Measurements from ENCODE around the gene IFNAR2. TPM values are rescaled to one million over a fixed set of nuclear protein-coding genes. Genes with fewer than 3 reads are reported as not detected.
"Not testable (repeated sequence)": the region's sequence is repeated elsewhere in the genome, so short reads cannot be mapped to it uniquely, and the experiment has no call there.

IFNAR2 gene
- total RNA-seq, 1 experiment from 2014 or later, result 28.2 TPM

DNA sequence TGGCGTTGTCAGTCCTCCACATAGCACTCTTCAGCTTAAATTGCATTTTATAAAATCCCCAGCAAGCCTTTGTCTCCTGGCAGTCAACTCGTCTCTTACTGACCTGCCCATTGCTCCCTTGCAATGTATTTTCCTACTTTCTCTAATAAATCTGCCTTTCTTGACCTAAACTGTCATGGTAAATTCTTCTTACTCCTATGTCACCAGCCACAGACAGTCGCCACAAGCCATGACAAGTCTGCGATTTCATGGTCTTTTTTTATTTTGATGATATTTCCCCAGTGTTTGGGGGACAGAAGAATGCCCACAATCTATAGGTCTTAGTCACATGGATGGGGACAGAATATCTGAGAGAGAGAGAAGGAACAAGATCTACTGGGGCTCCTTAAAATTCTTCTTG is 8.4 kb downstream of the IFNAR2 start:
- Histone ChIP-seq H3K36me3 (ENCODE audit: insufficient read depth, low read length, poor library complexity, severe bottlenecking) (no peaks in the 10 kb centered on the region), H3K9me3 (ENCODE audit: low read depth, low read length, poor library complexity, severe bottlenecking) (no peaks in the 10 kb centered on the region), H3K27ac (ENCODE audit: low read depth, low read length, poor library complexity, severe bottlenecking) (no peak overlapping the region), H3K4me3 (ENCODE audit: low read depth, low read length, poor library complexity, severe bottlenecking) (no peak overlapping the region), H3K4me1 (ENCODE audit: insufficient read depth, low read length, poor library complexity, severe bottlenecking) (peaks cover 37% of the 10 kb centered on the region), H3K27me3 (replicated peaks; ENCODE audit: insufficient read depth, low read depth, low read length, poor library complexity) (no peaks in the 10 kb centered on the region)
- BruUV-seq (replicated peaks), result no TSS peak
- TF ChIP-seq, protein P1, sequence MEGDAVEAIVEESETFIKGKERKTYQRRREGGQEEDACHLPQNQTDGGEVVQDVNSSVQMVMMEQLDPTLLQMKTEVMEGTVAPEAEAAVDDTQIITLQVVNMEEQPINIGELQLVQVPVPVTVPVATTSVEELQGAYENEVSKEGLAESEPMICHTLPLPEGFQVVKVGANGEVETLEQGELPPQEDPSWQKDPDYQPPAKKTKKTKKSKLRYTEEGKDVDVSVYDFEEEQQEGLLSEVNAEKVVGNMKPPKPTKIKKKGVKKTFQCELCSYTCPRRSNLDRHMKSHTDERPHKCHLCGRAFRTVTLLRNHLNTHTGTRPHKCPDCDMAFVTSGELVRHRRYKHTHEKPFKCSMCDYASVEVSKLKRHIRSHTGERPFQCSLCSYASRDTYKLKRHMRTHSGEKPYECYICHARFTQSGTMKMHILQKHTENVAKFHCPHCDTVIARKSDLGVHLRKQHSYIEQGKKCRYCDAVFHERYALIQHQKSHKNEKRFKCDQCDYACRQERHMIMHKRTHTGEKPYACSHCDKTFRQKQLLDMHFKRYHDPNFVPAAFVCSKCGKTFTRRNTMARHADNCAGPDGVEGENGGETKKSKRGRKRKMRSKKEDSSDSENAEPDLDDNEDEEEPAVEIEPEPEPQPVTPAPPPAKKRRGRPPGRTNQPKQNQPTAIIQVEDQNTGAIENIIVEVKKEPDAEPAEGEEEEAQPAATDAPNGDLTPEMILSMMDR (conservative IDR thresholded peaks at IDR 0.05; ENCODE audit: low read depth, low read length), result no peak
- TF ChIP-seq EZH2 (IDR thresholded peaks at IDR 0.05; ENCODE audit: borderline replicate concordance, low read depth, low read length, poor library complexity, severe bottlenecking), result no peak
- intact Hi-C loops (cut with micrococcal nuclease; ENCODE audit: unreplicated experiment), result no loop called here
- no peak for DNase-seq (ENCODE audit: low spot score)
- ChIA-PET POLR2A (ENCODE audit: low non-redundant PET) (no interaction called here), CTCF (no interaction called here)

DNA sequence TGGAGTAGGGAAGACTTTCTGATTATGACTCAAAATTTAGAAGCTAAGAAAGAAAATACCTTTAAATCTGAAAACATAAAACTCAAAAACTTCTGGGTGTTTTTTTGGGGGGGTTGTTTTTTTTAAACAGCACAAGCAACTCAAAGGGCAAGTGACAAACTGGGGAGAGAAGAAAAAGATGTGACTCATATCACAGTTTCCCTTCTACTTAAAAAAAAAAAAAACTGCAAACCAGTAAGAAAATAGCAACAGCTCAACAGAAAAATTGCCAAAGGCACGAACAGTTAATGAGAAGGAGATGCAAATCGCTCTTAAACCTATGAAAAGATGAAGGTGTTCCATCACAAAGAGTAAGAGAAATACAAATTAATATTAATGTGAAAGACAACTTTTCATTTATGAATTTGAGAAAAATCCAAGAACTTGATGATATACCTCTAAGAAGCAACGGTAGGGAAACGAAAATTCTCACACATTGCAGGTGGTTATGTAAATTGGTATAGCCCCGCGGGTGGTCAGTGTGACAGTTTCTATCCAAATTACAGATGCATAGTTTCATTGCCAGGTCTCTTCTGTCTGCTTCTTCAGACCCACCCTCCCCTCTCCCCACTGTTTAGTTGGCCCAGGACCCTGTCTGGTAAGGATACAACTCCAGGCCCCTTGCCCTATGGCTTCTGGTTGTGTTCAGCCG is 9.0 kb downstream of the IFNAR2 start:
- H3K4me1 ChIP-seq (ENCODE audit: insufficient read depth, low read length, poor library complexity, severe bottlenecking), result peaks cover 35% of the 10 kb centered on the region
- H3K27me3 ChIP-seq (replicated peaks; ENCODE audit: insufficient read depth, low read depth, low read length, poor library complexity), result no peaks in the 10 kb centered on the region
- H3K36me3 ChIP-seq (ENCODE audit: insufficient read depth, low read length, poor library complexity, severe bottlenecking), result no peaks in the 10 kb centered on the region
- BruUV-seq (replicated peaks), result no TSS peak
- TF ChIP-seq, protein P1 (conservative IDR thresholded peaks at IDR 0.05; ENCODE audit: low read depth, low read length), result no peak
- TF ChIP-seq EZH2 (IDR thresholded peaks at IDR 0.05; ENCODE audit: borderline replicate concordance, low read depth, low read length, poor library complexity, severe bottlenecking), result no peak
- H3K4me3 ChIP-seq (ENCODE audit: low read depth, low read length, poor library complexity, severe bottlenecking), result no peak overlapping the region
- no peak for DNase-seq (ENCODE audit: low spot score)
- intact Hi-C loops (cut with micrococcal nuclease; ENCODE audit: unreplicated experiment), result no loop called here
- POLR2A ChIA-PET (ENCODE audit: low non-redundant PET), result no interaction called here
- CTCF ChIA-PET, result no interaction called here
- no peak overlapping the region for H3K27ac ChIP-seq (ENCODE audit: low read depth, low read length, poor library complexity, severe bottlenecking)
- H3K9me3 ChIP-seq (ENCODE audit: low read depth, low read length, poor library complexity, severe bottlenecking), result no peaks in the 10 kb centered on the region

DNA sequence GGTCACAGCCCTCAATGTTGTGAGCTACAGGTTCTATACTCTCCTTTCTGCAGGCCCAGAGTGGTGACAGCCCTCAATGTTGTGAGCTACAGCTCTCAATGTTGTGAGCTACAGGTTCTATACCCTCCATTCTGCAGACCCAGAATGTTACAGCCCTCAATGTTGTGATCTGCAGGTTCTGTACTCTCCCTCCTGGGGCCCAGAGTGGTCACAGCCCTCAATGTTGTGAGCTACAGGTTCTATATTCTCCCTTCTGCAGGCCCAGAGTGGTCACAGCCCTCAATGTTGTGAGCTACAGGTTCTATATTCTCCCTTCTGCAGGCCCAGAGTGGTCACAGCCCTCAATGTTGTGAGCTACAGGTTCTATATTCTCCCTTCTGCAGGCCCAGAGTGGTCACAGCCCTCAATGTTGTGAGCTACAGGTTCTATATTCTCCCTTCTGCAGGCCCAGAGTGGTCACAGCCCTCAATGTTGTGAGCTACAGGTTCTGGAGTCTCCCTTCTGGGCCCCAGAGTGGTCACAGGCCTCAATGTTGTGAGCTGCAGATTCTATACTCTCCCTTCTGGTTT is 9.9 kb downstream of the IFNAR2 start:
- POLR2A ChIA-PET (ENCODE audit: low non-redundant PET), result interaction anchor here (0.7 kb wide), 1 partner anchor 122 kb away, joined by 3 read pairs; no protein-coding TSS in a partner anchor

More for the DNA sequence above, 9.9 kb downstream of the IFNAR2 start:
- H3K27me3 ChIP-seq (replicated peaks; ENCODE audit: insufficient read depth, low read depth, low read length, poor library complexity); H3K9me3 ChIP-seq (ENCODE audit: low read depth, low read length, poor library complexity, severe bottlenecking); H3K4me3 ChIP-seq (ENCODE audit: low read depth, low read length, poor library complexity, severe bottlenecking); BruUV-seq (replicated peaks); intact Hi-C loops (cut with micrococcal nuclease; ENCODE audit: unreplicated experiment); H3K36me3 ChIP-seq (ENCODE audit: insufficient read depth, low read length, poor library complexity, severe bottlenecking); DNase-seq (ENCODE audit: low spot score); CTCF ChIA-PET; H3K27ac ChIP-seq (ENCODE audit: low read depth, low read length, poor library complexity, severe bottlenecking): not testable (repeated sequence)
- peaks cover 35% of the 10 kb centered on the region for H3K4me1 ChIP-seq (ENCODE audit: insufficient read depth, low read length, poor library complexity, severe bottlenecking)

Data from A673 (cell line).